GM12878 (cell line): ENCODE results near the gene CCDC51. TPM values are rescaled to one million over a fixed set of nuclear protein-coding genes. Genes with fewer than 3 reads are reported as not detected.

Experiments used
- ATF2 ChIP-seq: IDR thresholded peaks from 2 replicates; pipeline ENCODE4 v1.6.1; 2012; ENCODE audit warnings: low read length, inconsistent platforms
- BACH1 ChIP-seq: fragments of 450-650 bp; IDR thresholded peaks from 2 replicates; pipeline ENCODE4 v1.6.1; 2017; ENCODE audit warnings: mild to moderate bottlenecking, borderline replicate concordance
- BCL3 ChIP-seq: IDR thresholded peaks from 2 replicates; pipeline ENCODE4 v1.6.1; 2011; ENCODE audit warnings: borderline replicate concordance, low read depth, mild to moderate bottlenecking, moderate library complexity, low read length; ENCODE audit not compliant: insufficient read depth, poor library complexity, severe bottlenecking
- BMI1 ChIP-seq: fragments of 450-650 bp; IDR thresholded peaks from 2 replicates; pipeline ENCODE4 v1.6.1; 2016; ENCODE audit warnings: mild to moderate bottlenecking, moderate library complexity, borderline replicate concordance
- CBFB ChIP-seq: IDR thresholded peaks from 2 replicates; pipeline ENCODE4 v1.6.1; 2016; ENCODE audit warnings: antibody characterized with exemption, low read depth
- CBX3 ChIP-seq: fragments of 200-600 bp; sonication (generic); IDR thresholded peaks from 2 replicates; pipeline ENCODE4 v1.6.1; 2016; ENCODE audit warnings: low read depth, borderline replicate concordance
- EP300 ChIP-seq, 2 experiments: fragments of 150-350 bp in 1 of 2; IDR thresholded peaks; 2 replicates each; pipeline ENCODE4 v1.6.1; 2011 to 2012; ENCODE audit warnings: low read depth in 2 of 2, low read length in 2 of 2, borderline replicate concordance in 1 of 2, improper control_type of control experiment in 1 of 2, inconsistent platforms in 1 of 2; ENCODE audit not compliant: control insufficient read depth in 1 of 2
- NBN ChIP-seq: fragments of 450-650 bp; IDR thresholded peaks from 2 replicates; pipeline ENCODE4 v1.6.1; 2016
- NFIC ChIP-seq: IDR thresholded peaks from 2 replicates; pipeline ENCODE4 v1.6.1; 2012; ENCODE audit warnings: low read depth, mild to moderate bottlenecking, inconsistent platforms, low read length, moderate library complexity
- NFYA ChIP-seq: IDR thresholded peaks from 2 replicates; pipeline ENCODE4 v1.6.1; 2011; ENCODE audit warnings: low read depth, mild to moderate bottlenecking, low read length, improper control_type of control experiment, borderline replicate concordance
- RB1 ChIP-seq: fragments of 450-650 bp; formaldehyde crosslinking; IDR thresholded peaks from 2 replicates; pipeline ENCODE4 v1.6.1; 2017; ENCODE audit warnings: mild to moderate bottlenecking, borderline replicate concordance
- RBBP5 ChIP-seq: fragments of 200-600 bp; sonication (generic); conservative IDR thresholded peaks from 2 replicates; pipeline ENCODE4 v1.6.1; 2016
- RFX5 ChIP-seq: IDR thresholded peaks from 2 replicates; pipeline ENCODE4 v1.6.1; 2011; ENCODE audit warnings: low read depth, low read length, improper control_type of control experiment
- SIX5 ChIP-seq: IDR thresholded peaks from 2 replicates; pipeline ENCODE4 v1.6.1; 2011; ENCODE audit warnings: mild to moderate bottlenecking, low read depth, low read length, moderate library complexity; ENCODE audit not compliant: severe bottlenecking
- SP1 ChIP-seq: IDR thresholded peaks from one replicate; pipeline ENCODE4 v1.6.1; 2011; ENCODE audit warnings: low read depth, low read length
- SUPT20H ChIP-seq: IDR thresholded peaks from 2 replicates; pipeline ENCODE4 v1.6.1; 2011; ENCODE audit warnings: low read depth, mild to moderate bottlenecking, low read length, moderate library complexity, borderline replicate concordance; ENCODE audit not compliant: control insufficient read depth
- TARDBP ChIP-seq: IDR thresholded peaks from 2 replicates; pipeline ENCODE4 v1.6.1; 2016; ENCODE audit warnings: borderline replicate concordance
- TCF12 ChIP-seq: IDR thresholded peaks from 2 replicates; pipeline ENCODE4 v1.6.1; 2011; ENCODE audit warnings: low read depth, mild to moderate bottlenecking, low read length
- USF1 ChIP-seq: IDR thresholded peaks from 2 replicates; pipeline ENCODE4 v1.6.1; 2011; ENCODE audit warnings: borderline replicate concordance, low read depth, mild to moderate bottlenecking, moderate library complexity, mixed read lengths, low read length; ENCODE audit not compliant: insufficient read depth; ENCODE audit errors: extremely low read length
- YBX1 ChIP-seq: fragments of 450-650 bp; IDR thresholded peaks from 2 replicates; pipeline ENCODE4 v1.6.1; 2016; ENCODE audit warnings: antibody characterized with exemption
- YY1 ChIP-seq: IDR thresholded peaks from 2 replicates; pipeline ENCODE4 v1.6.1; 2011; ENCODE audit warnings: low read depth, mild to moderate bottlenecking, low read length
- polyA plus RNA-seq, 11 experiments: library from polyadenylated mRNA; depleted of rRNA in 4 of 11; unstranded in 6 of 11; stranded (reverse) in 5 of 11; fragments of >200 nt; fragmentation: Nextera tagmentation in 4 of 11; fragmentation: Illumina TruSeq in 1 of 11; extraction: Ambion mirVana in 4 of 11; extraction: Trizol in 1 of 11; gene quantifications; 1 replicate in 1 of 11; 2 replicates in 10 of 11; pipeline versions ENCODE4 v1.2.1 to v1.2.3, GENCODE V29; 2011 to 2016; ENCODE audit warnings: inconsistent platforms in 2 of 11, missing spikeins in 2 of 11, low read depth in 1 of 11
- total RNA-seq, 4 experiments: library from RNA; depleted of rRNA in 3 of 4; stranded (reverse); fragments of >200 nt in 3 of 4; fragmentation: Illumina TruSeq in 1 of 4; extraction: Trizol in 1 of 4; gene quantifications; 2 replicates each; pipeline versions ENCODE4 v1.2.1 to v1.2.3, GENCODE V29; 2013 to 2021
- TF ChIP-seq, protein P1 (sequence below): IDR thresholded peaks from 2 replicates; pipeline ENCODE4 v1.6.1; 2012; ENCODE audit warnings: mild to moderate bottlenecking, low read depth, low read length

The CCDC51 gene
- total and polyA plus RNA-seq, 10 of the 15 experiments (the other 5 are each of a cell fraction or from before 2014, with no cell fraction given): 10.6 to 54.9 (median 28.5) TPM

GRCh38 chr3:48472923-48473616, 33.2 kb upstream of the CCDC51 start (continued):
- TF ChIP-seq BCL3: peak; percentile 35
- TF ChIP-seq SUPT20H: no peak
- no peak for TF ChIP-seq BMI1
- TF ChIP-seq, protein P1, sequence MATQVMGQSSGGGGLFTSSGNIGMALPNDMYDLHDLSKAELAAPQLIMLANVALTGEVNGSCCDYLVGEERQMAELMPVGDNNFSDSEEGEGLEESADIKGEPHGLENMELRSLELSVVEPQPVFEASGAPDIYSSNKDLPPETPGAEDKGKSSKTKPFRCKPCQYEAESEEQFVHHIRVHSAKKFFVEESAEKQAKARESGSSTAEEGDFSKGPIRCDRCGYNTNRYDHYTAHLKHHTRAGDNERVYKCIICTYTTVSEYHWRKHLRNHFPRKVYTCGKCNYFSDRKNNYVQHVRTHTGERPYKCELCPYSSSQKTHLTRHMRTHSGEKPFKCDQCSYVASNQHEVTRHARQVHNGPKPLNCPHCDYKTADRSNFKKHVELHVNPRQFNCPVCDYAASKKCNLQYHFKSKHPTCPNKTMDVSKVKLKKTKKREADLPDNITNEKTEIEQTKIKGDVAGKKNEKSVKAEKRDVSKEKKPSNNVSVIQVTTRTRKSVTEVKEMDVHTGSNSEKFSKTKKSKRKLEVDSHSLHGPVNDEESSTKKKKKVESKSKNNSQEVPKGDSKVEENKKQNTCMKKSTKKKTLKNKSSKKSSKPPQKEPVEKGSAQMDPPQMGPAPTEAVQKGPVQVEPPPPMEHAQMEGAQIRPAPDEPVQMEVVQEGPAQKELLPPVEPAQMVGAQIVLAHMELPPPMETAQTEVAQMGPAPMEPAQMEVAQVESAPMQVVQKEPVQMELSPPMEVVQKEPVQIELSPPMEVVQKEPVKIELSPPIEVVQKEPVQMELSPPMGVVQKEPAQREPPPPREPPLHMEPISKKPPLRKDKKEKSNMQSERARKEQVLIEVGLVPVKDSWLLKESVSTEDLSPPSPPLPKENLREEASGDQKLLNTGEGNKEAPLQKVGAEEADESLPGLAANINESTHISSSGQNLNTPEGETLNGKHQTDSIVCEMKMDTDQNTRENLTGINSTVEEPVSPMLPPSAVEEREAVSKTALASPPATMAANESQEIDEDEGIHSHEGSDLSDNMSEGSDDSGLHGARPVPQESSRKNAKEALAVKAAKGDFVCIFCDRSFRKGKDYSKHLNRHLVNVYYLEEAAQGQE: 0 out of 2 replicates have a peak, but pooled peaks have one; percentile 20
- peak; percentile 91 for TF ChIP-seq YY1
- TF ChIP-seq TARDBP: no peak
- no peak for TF ChIP-seq NFYA
- peak; percentile 97 for TF ChIP-seq NBN
- TF ChIP-seq EP300 (IDR thresholded peaks at IDR 0.05; ENCODE audit: borderline replicate concordance in 1 of 2, control insufficient read depth in 1 of 2, low read depth in 2 of 2, low read length in 2 of 2): peak; percentile 59 to 64; a peak in 2 of 4 replicates
- no peak for TF ChIP-seq CBX3
- no peak for TF ChIP-seq YBX1
- no peak for TF ChIP-seq USF1
- TF ChIP-seq SP1: peak; percentile 59
- peak; percentile 54; the same call in 1 of the 2 replicates for TF ChIP-seq NFIC
- no peak for TF ChIP-seq RBBP5
- peak; percentile 92 for TF ChIP-seq ATF2
- 0 out of 2 replicates have a peak, but pooled peaks have one; percentile 15 for TF ChIP-seq RB1
- no peak for TF ChIP-seq BACH1
- peak; percentile 10 for TF ChIP-seq SIX5
- TF ChIP-seq TCF12: no peak
- TF ChIP-seq RFX5: peak; percentile 58; the same call in 1 of the 2 replicates
- peak; percentile 17 for TF ChIP-seq CBFB
